ENCODE measurements around the gene RASA3.

DNA sequence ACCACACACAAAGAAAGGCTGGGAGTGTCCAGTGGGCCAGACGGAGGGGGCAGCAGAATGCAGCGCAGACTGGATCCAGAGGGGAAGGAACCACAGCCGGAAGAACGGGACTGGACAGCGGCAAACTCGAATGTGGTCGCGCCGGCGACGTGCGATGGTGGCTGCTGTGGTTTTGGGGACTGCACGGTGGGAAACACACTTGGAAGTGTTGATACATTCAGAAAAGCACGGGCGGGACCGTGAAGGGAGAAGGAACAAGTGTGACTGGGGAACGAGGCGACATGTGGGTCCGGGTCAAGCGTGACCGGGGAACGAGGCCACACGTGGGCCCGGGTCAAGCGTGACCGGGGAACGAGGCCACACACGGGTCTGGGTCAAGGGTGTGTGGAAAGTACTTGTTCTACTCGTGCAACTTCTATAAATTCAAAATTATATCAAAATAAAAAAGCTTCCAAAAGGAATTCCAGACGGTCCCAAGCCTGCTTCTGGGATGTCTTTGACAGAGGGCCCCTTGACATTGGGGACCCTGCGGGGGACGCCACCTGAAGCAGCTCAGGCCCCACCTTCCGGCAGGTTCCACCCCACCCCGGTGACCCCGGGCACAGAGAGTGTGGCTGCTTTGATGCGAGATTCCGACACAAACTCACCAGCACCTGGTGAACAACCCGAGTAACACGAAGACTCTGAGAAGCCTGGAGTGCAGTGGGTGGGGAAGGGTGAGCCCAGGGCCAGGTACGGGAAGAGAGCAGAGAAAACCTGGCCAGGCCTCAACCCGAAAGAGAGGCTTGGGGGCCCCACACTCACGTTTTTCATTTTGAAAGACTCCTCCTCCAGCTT is 133.4 kb downstream of the RASA3 start:
- no peak for TF ChIP-seq GATA2 (IDR thresholded peaks at IDR 0.05; ENCODE audit: low read depth, low read length)
- TF ChIP-seq GATA3 (IDR thresholded peaks at IDR 0.05; ENCODE audit: low read depth, low read length) = no peak
